Measurements from ENCODE around the gene MED13L.

DNA sequence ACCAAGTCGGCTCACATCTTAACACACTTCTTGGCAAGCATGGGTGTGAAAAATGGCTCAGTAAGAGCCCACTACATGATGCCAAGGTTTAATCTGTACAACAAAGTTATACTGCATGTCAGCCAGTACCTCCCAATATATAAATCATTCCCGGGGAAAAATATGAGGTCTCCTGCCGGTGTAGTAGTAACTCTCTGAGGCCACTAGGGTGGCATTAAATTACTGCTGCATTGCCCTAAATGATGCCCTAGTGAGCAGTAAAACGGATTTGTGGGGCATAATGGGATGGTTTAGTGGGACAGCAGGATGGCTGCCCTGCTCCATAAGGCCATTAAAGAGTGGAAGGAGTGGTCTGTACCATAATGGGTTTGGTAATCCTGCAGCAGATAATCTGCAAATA lies 267.7 kb downstream of the MED13L start:
- no peak for TF ChIP-seq SMC3 (IDR thresholded peaks at IDR 0.05; ENCODE audit: low read depth, low read length)
- TF ChIP-seq, protein P1, sequence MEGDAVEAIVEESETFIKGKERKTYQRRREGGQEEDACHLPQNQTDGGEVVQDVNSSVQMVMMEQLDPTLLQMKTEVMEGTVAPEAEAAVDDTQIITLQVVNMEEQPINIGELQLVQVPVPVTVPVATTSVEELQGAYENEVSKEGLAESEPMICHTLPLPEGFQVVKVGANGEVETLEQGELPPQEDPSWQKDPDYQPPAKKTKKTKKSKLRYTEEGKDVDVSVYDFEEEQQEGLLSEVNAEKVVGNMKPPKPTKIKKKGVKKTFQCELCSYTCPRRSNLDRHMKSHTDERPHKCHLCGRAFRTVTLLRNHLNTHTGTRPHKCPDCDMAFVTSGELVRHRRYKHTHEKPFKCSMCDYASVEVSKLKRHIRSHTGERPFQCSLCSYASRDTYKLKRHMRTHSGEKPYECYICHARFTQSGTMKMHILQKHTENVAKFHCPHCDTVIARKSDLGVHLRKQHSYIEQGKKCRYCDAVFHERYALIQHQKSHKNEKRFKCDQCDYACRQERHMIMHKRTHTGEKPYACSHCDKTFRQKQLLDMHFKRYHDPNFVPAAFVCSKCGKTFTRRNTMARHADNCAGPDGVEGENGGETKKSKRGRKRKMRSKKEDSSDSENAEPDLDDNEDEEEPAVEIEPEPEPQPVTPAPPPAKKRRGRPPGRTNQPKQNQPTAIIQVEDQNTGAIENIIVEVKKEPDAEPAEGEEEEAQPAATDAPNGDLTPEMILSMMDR (conservative IDR thresholded peaks at IDR 0.05; ENCODE audit: low read depth, low read length) = peak; percentile 18; the same call in 1 of the 2 replicates
- TF ChIP-seq POLR2A (IDR thresholded peaks at IDR 0.05; ENCODE audit: low read depth, low read length) = no peak
- TF ChIP-seq, protein P2, sequence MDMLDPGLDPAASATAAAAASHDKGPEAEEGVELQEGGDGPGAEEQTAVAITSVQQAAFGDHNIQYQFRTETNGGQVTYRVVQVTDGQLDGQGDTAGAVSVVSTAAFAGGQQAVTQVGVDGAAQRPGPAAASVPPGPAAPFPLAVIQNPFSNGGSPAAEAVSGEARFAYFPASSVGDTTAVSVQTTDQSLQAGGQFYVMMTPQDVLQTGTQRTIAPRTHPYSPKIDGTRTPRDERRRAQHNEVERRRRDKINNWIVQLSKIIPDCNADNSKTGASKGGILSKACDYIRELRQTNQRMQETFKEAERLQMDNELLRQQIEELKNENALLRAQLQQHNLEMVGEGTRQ (IDR thresholded peaks at IDR 0.05; ENCODE audit: low read depth, low read length) = no peak
- no peak for TF ChIP-seq RCOR1 (IDR thresholded peaks at IDR 0.05; ENCODE audit: insufficient replicate concordance, low read length)
- no peak for TF ChIP-seq RFX5 (IDR thresholded peaks at IDR 0.05; ENCODE audit: low read depth, low read length)
